Measurements from ENCODE around the gene PTPRG. TPM values are rescaled to one million over a fixed set of nuclear protein-coding genes. Genes with fewer than 3 reads are reported as not detected.

Gene PTPRG
- total RNA-seq, 1 donor from 2014 or later, result 80.7 TPM

DNA sequence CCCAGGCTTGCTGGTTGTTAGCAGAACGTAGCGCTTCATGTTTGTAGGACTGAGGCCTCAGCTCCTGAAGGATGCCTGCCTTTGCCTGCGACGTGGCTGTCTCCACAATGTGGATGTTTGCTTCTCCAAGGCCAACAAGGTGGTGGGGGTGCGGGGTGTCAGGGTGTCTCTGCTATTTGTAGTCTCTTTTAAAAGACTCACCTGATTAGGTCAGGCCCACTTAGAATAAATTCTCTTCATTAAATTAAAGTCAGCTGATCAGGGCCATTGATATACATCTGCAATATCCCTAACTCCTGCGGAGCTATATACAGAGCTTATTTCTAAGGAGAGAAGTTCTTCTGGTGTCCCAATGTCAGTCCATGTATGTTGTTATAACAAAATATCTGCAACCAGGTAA, 44.8 kb downstream of the PTPRG start:
- TF ChIP-seq, protein P1, sequence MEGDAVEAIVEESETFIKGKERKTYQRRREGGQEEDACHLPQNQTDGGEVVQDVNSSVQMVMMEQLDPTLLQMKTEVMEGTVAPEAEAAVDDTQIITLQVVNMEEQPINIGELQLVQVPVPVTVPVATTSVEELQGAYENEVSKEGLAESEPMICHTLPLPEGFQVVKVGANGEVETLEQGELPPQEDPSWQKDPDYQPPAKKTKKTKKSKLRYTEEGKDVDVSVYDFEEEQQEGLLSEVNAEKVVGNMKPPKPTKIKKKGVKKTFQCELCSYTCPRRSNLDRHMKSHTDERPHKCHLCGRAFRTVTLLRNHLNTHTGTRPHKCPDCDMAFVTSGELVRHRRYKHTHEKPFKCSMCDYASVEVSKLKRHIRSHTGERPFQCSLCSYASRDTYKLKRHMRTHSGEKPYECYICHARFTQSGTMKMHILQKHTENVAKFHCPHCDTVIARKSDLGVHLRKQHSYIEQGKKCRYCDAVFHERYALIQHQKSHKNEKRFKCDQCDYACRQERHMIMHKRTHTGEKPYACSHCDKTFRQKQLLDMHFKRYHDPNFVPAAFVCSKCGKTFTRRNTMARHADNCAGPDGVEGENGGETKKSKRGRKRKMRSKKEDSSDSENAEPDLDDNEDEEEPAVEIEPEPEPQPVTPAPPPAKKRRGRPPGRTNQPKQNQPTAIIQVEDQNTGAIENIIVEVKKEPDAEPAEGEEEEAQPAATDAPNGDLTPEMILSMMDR (IDR thresholded peaks at IDR 0.05; ENCODE audit: unreplicated experiment), result no peak
- Mint-ChIP-seq H3K27me3 (ENCODE audit: unreplicated experiment) (peaks cover 2% of the 10 kb centered on the region), H3K4me3 (ENCODE audit: unreplicated experiment) (no peak overlapping the region), H3K36me3 (ENCODE audit: low read depth, unreplicated experiment) (peaks cover 17% of the 10 kb centered on the region), H3K4me1 (ENCODE audit: unreplicated experiment) (peaks cover 2% of the 10 kb centered on the region), H3K27ac (ENCODE audit: unreplicated experiment) (no peak overlapping the region), H3K9me3 (ENCODE audit: unreplicated experiment) (no peaks in the 10 kb centered on the region)
- no peak for DNase-seq (ENCODE audit: low spot score)

DNA sequence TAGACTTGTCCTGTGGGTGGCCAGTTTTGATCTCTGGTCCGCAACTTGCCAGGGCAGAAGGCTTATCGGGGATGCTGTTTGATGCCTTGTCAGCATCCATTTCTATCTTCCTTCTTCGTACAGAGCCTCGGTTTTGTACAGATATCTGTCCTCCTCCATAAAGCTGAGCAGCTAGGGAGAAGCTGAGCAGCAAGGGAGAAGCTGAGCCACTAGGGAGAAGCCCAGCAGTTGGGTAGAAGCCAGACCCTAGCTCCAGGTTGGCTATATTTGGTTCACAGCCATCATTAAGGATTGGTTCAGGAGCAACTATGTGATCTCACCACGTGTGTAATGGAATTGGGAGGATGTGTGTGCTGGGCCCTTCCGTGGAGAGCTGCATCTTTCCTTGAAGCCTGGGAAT, 46.7 kb downstream of the PTPRG start:
- TF ChIP-seq, protein P1 (IDR thresholded peaks at IDR 0.05; ENCODE audit: unreplicated experiment), result no peak
- Mint-ChIP-seq H3K9me3 (ENCODE audit: unreplicated experiment) (no peaks in the 10 kb centered on the region), H3K36me3 (ENCODE audit: low read depth, unreplicated experiment) (peaks cover 8% of the 10 kb centered on the region), H3K27ac (ENCODE audit: unreplicated experiment) (no peak overlapping the region), H3K27me3 (ENCODE audit: unreplicated experiment) (peaks cover 2% of the 10 kb centered on the region), H3K4me3 (ENCODE audit: unreplicated experiment) (no peak overlapping the region), H3K4me1 (ENCODE audit: unreplicated experiment) (no peaks in the 10 kb centered on the region)
- no peak for DNase-seq (ENCODE audit: low spot score)

DNA sequence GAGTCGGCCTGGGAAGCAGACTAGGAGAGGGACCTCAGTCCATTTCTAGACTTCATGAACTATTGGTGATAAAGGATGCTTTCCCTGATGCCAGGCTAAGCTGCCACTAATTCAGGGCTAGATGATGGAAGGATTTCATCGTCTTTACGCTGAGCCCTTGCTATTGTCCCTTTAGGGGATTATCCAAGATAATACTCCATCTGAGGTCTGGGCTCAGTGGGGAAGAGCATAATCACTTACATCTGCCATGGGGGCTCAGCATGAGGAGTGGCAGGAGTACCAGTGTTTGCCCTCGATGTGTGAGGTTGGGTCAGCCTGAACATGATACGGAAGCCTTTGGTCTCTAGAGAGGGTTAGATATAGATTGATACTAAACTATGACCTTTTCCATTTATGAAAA, 47.3 kb downstream of the PTPRG start:
- H3K9me3 Mint-ChIP-seq (ENCODE audit: unreplicated experiment), result no peaks in the 10 kb centered on the region
- no peak overlapping the region for H3K27ac Mint-ChIP-seq (ENCODE audit: unreplicated experiment)
- peaks cover 2% of the 10 kb centered on the region for H3K27me3 Mint-ChIP-seq (ENCODE audit: unreplicated experiment)
- no peak overlapping the region for H3K4me3 Mint-ChIP-seq (ENCODE audit: unreplicated experiment)
- DNase-seq (ENCODE audit: low spot score), result no peak
- H3K4me1 Mint-ChIP-seq (ENCODE audit: unreplicated experiment), result no peaks in the 10 kb centered on the region
- H3K36me3 Mint-ChIP-seq (ENCODE audit: low read depth, unreplicated experiment), result peaks cover 4% of the 10 kb centered on the region
- TF ChIP-seq, protein P1 (IDR thresholded peaks at IDR 0.05; ENCODE audit: unreplicated experiment), result no peak

DNA sequence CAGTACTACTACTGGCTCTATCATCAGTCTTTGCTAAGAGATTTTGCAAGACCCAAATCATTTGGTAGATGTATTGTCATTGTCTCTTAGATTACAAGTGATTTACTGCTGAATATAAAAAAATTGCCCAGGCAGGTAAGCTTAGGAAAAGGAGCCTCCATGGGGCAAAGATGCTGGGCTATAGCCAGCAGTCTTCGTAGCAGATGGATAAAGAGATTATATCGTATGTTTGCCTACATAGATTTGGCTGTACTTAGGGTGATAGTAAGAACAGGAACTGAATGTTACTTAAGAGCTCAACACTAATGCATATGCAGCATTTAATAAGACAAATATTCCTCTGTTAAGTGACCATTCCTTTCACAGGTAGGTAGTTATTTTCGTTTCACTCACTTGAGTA, 48.9 kb downstream of the PTPRG start:
- H3K27ac Mint-ChIP-seq (ENCODE audit: unreplicated experiment), result no peak overlapping the region
- no peak overlapping the region for H3K4me3 Mint-ChIP-seq (ENCODE audit: unreplicated experiment)
- DNase-seq (ENCODE audit: low spot score), result no peak
- TF ChIP-seq, protein P1 (IDR thresholded peaks at IDR 0.05; ENCODE audit: unreplicated experiment), result no peak
- peaks cover 4% of the 10 kb centered on the region for H3K36me3 Mint-ChIP-seq (ENCODE audit: low read depth, unreplicated experiment)
- no peaks in the 10 kb centered on the region for H3K4me1 Mint-ChIP-seq (ENCODE audit: unreplicated experiment)
- H3K27me3 Mint-ChIP-seq (ENCODE audit: unreplicated experiment), result no peaks in the 10 kb centered on the region
- no peaks in the 10 kb centered on the region for H3K9me3 Mint-ChIP-seq (ENCODE audit: unreplicated experiment)

DNA sequence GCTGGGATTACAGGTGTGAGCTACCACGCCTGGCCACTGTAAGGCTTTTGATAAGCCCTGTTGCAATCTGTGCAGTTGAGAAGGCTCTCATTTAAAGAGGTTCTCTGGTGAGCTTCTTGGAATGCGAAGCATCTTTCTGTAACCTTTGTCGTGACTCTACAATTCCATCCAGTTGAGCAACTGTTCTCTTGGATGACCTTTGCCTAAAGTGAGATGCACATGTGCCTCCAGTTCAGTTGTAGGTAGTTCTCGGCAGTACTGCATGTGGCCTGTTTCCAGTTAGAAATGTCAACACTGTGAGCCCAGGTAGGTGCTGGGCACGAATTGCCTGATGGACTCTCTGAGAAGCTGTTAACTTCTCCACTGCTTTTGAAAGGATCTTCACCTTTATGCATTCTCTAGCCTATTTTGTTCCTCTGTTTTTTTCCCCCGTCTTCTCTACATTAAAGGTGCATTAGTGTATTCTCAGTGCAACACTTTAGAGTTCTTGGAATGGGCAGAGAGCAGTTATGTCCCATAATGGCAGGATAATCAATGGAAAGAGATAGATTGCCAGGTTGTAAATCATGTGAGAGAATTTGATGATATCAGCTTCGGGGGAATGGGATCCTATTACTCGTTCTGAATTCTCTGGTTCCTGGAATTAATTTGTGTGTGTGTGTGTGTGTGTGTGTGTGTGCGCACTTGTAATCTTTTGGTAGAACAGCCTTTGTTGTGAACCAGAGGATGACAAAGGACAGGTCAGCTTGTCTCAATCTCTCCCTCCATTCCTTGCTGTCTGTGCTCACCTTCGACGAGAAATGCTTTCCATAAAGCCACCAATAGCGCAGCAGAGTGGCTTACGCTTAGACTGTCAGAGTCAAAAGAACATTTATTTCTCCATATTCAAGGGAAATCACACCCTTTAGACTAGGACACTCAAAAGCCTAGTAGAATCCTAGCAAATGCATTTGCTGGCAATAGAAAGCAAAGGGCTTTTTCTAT, 51.1 kb downstream of the PTPRG start:
- Mint-ChIP-seq H3K27me3 (ENCODE audit: unreplicated experiment) (no peaks in the 10 kb centered on the region), H3K4me1 (ENCODE audit: unreplicated experiment) (no peaks in the 10 kb centered on the region), H3K4me3 (ENCODE audit: unreplicated experiment) (no peak overlapping the region), H3K36me3 (ENCODE audit: low read depth, unreplicated experiment) (peaks cover 3% of the 10 kb centered on the region), H3K27ac (ENCODE audit: unreplicated experiment) (no peak overlapping the region), H3K9me3 (ENCODE audit: unreplicated experiment) (no peaks in the 10 kb centered on the region)
- DNase-seq (ENCODE audit: low spot score), result no peak
- TF ChIP-seq, protein P1 (IDR thresholded peaks at IDR 0.05; ENCODE audit: unreplicated experiment), result no peak

All from endothelial cell (in vitro differentiated cells).